GM19043 (cell line): ENCODE results near the gene FCN1.

Experiments
- ATAC-seq: cut with Tn5 transposase; IDR thresholded peaks from one replicate; pipeline ENCODE4 v1.9.1; 2021; ENCODE audit warnings: low read depth; ENCODE audit not compliant: unreplicated experiment

The FCN1 gene

GRCh38 chr9:134880484-134881312 is 37.0 kb downstream of the FCN1 start, which contains the start of gene FCN2:
TSS of gene FCN2 (plus strand) at chr9:134880810. CDS start at chr9:134880822, 12 bp downstream.
- ATAC-seq = no peak

GRCh38 chr9:134879664-134880483 is 37.8 kb downstream of the FCN1 start:
- ATAC-seq = no peak

GRCh38 chr9:134877541-134877940 is 40.2 kb downstream of the FCN1 start:
- ATAC-seq = no peak

GRCh38 chr9:134875371-134875770 is 42.3 kb downstream of the FCN1 start:
- ATAC-seq = no peak

- ATAC-seq = no peak
Observed at GRCh38 chr9:134872482-134873231, 45.1 kb downstream of the FCN1 start.

- no peak for ATAC-seq
Observed at GRCh38 chr9:134871697-134872340, 45.9 kb downstream of the FCN1 start.

- no peak for ATAC-seq
Observed at GRCh38 chr9:134870746-134871662, 46.7 kb downstream of the FCN1 start.

- ATAC-seq = no peak
Observed at GRCh38 chr9:134870301-134870694, 47.4 kb downstream of the FCN1 start.

GRCh38 chr9:134869554-134870300 is 48.0 kb downstream of the FCN1 start:
- ATAC-seq = no peak

GRCh38 chr9:134868751-134869553 is 48.8 kb downstream of the FCN1 start:
- ATAC-seq = no peak

- no peak for ATAC-seq
Observed at GRCh38 chr9:134867917-134868750, 49.6 kb downstream of the FCN1 start.

GRCh38 chr9:134864821-134865190 is 52.9 kb downstream of the FCN1 start:
- ATAC-seq = no peak

GRCh38 chr9:134863941-134864820 is 53.5 kb downstream of the FCN1 start:
- no peak for ATAC-seq

- no peak for ATAC-seq
Observed at GRCh38 chr9:134863306-134863902, 54.3 kb downstream of the FCN1 start.

GRCh38 chr9:134861595-134862334 is 55.9 kb downstream of the FCN1 start:
- no peak for ATAC-seq
